GM23338 (cell line): ENCODE data around the gene KCNMA1. TPM values are rescaled to one million over a fixed set of nuclear protein-coding genes. Genes with fewer than 3 reads are reported as not detected.

Experiments used
- ATAC-seq: fragments of 200-7000 bp; cut with Tn5 transposase; 3 replicates; pipeline ENCODE4 v1.9.1; 2020
- DNase-seq: peaks from one replicate; pipeline ENCODE4 v3.0.0-alpha.2; 2015; ENCODE audit warnings: low spot score
- H2AFZ ChIP-seq: fragments of 200-600 bp; sonication (generic); 2 replicates; pipeline ENCODE4 v1.8.0; 2016; ENCODE audit warnings: antibody characterized with exemption, mild to moderate bottlenecking, moderate library complexity
- H3F3A ChIP-seq: fragments of 200-600 bp; sonication (generic); replicated peaks from 2 replicates; pipeline ENCODE4 v1.8.0; 2017; ENCODE audit warnings: antibody characterized with exemption, mixed run types, low read depth
- H3K27ac ChIP-seq: fragments of 200-600 bp; sonication (generic); 2 replicates; pipeline ENCODE4 v1.6.1; 2016; ENCODE audit warnings: low read depth
- H3K27me3 ChIP-seq: fragments of 200-600 bp; sonication (generic); 2 replicates; pipeline ENCODE4 v1.8.0; 2016; ENCODE audit warnings: mild to moderate bottlenecking, mixed run types, moderate library complexity; ENCODE audit not compliant: insufficient read depth
- H3K36me3 ChIP-seq: fragments of 200-600 bp; sonication (generic); 2 replicates; pipeline ENCODE4 v1.8.0; 2016; ENCODE audit warnings: mild to moderate bottlenecking; ENCODE audit not compliant: insufficient read depth
- H3K4me1 ChIP-seq: fragments of 200-600 bp; sonication (generic); 2 replicates; pipeline ENCODE4 v1.8.0; 2016; ENCODE audit warnings: mild to moderate bottlenecking, moderate library complexity; ENCODE audit not compliant: insufficient read depth
- H3K4me2 ChIP-seq: fragments of 200-600 bp; sonication (generic); 2 replicates; pipeline ENCODE4 v1.7.1; 2017; ENCODE audit warnings: mixed run types
- H3K4me3 ChIP-seq: fragments of 200-600 bp; sonication (generic); 2 replicates; pipeline ENCODE4 v1.6.1; 2016; ENCODE audit warnings: mixed run types
- H3K79me2 ChIP-seq: fragments of 200-600 bp; sonication (generic); replicated peaks from 2 replicates; pipeline ENCODE4 v1.8.0; 2017; ENCODE audit warnings: mild to moderate bottlenecking; ENCODE audit not compliant: insufficient read depth
- H3K9me2 ChIP-seq: fragments of 200-600 bp; sonication (generic); 2 replicates; pipeline ENCODE4 v1.8.0; 2017; ENCODE audit not compliant: insufficient read depth
- H4K20me1 ChIP-seq: fragments of 200-600 bp; sonication (generic); replicated peaks from 2 replicates; pipeline ENCODE4 v1.8.0; 2017; ENCODE audit warnings: mild to moderate bottlenecking; ENCODE audit not compliant: insufficient read depth
- H3K27ac Mint-ChIP-seq: 2 replicates; pipeline ENCODE4 v1.8.0; 2020; ENCODE audit warnings: inconsistent platforms, mild to moderate bottlenecking, moderate library complexity, mixed read lengths
- H3K27me3 Mint-ChIP-seq: 3 replicates; pipeline ENCODE4 v1.8.0; 2022; ENCODE audit warnings: low read depth, mild to moderate bottlenecking, moderate library complexity, mixed read lengths, inconsistent platforms; ENCODE audit not compliant: insufficient read depth, poor library complexity
- H3K36me3 Mint-ChIP-seq: 3 replicates; pipeline ENCODE4 v1.8.0; 2021; ENCODE audit warnings: low read depth, mild to moderate bottlenecking, inconsistent platforms, moderate library complexity, mixed read lengths
- H3K4me1 Mint-ChIP-seq: 3 replicates; pipeline ENCODE4 v1.8.0; 2020; ENCODE audit warnings: mild to moderate bottlenecking, inconsistent platforms, mixed read lengths
- H3K4me3 Mint-ChIP-seq: 3 replicates; pipeline ENCODE4 v1.8.0; 2021; ENCODE audit warnings: moderate library complexity, mild to moderate bottlenecking, inconsistent platforms, mixed read lengths
- H3K9me3 Mint-ChIP-seq: 3 replicates; pipeline ENCODE4 v1.8.0; 2020; ENCODE audit warnings: moderate library complexity, mild to moderate bottlenecking, inconsistent platforms, mixed read lengths
- CREB1 ChIP-seq: fragments of 250-450 bp; sonication (Bioruptor Pico); IDR thresholded peaks from 2 replicates; pipeline ENCODE4 v1.5.0; 2020; ENCODE audit warnings: low read depth, mild to moderate bottlenecking, moderate library complexity
- ETS1 ChIP-seq: IDR thresholded peaks from 2 replicates; pipeline ENCODE4 v1.6.1; 2016; ENCODE audit warnings: antibody characterized with exemption
- EZH2 ChIP-seq: fragments of 200-600 bp; sonication (generic); IDR thresholded peaks from one replicate; pipeline ENCODE4 v1.8.0; 2017; ENCODE audit warnings: antibody characterized with exemption, mild to moderate bottlenecking, low read depth; ENCODE audit not compliant: unreplicated experiment
- EZH2phosphoT487 ChIP-seq: fragments of 200-600 bp; sonication (generic); IDR thresholded peaks from one replicate; pipeline ENCODE4 v1.8.1; 2018; ENCODE audit warnings: antibody characterized with exemption; ENCODE audit not compliant: unreplicated experiment
- NANOG ChIP-seq: IDR thresholded peaks from 2 replicates; pipeline ENCODE4 v1.6.1; 2016; ENCODE audit warnings: antibody characterized with exemption, borderline replicate concordance
- POLR2AphosphoS5 ChIP-seq: IDR thresholded peaks from 2 replicates; pipeline ENCODE4 v1.6.1; 2016; ENCODE audit warnings: antibody characterized with exemption, low read depth
- REST ChIP-seq: IDR thresholded peaks from one replicate; pipeline ENCODE4 v1.6.1; 2018; ENCODE audit warnings: antibody characterized with exemption; ENCODE audit not compliant: unreplicated experiment
- STAT1 ChIP-seq: IDR thresholded peaks from one replicate; pipeline ENCODE4 v1.6.1; 2016; ENCODE audit warnings: antibody characterized with exemption; ENCODE audit not compliant: unreplicated experiment
- ZNF114 ChIP-seq: fragments of 250-450 bp; sonication (Bioruptor Pico); IDR thresholded peaks from 2 replicates; pipeline ENCODE4 v1.5.0; 2020; ENCODE audit warnings: mild to moderate bottlenecking, moderate library complexity
- ZNF462 ChIP-seq: fragments of 250-450 bp; sonication (Bioruptor Pico); IDR thresholded peaks from 2 replicates; pipeline ENCODE4 v1.5.0; 2020; ENCODE audit warnings: mild to moderate bottlenecking, moderate library complexity
- polyA plus RNA-seq: library from polyadenylated mRNA; unstranded; fragments of >200 nt; fragmentation: Nextera tagmentation; extraction: Ambion mirVana; gene quantifications from 2 replicates; pipeline ENCODE4 v1.2.1, GENCODE V29; 2016
- total RNA-seq: library from RNA; depleted of rRNA; stranded (reverse); fragments of >200 nt; shearing (Covaris generic); gene quantifications from 2 replicates; pipeline ENCODE4 v1.2.3, GENCODE V29; 2014

Gene KCNMA1
- total and polyA plus RNA-seq, 2 experiments from 2014 or later: 8.2 to 9.0 TPM

- no peaks in the 10 kb centered on the region for H4K20me1 ChIP-seq
- no peaks in the 10 kb centered on the region for H3F3A ChIP-seq
- no peak overlapping the region for H3K4me2 ChIP-seq
- no peak for TF ChIP-seq EZH2phosphoT487
- no peaks in the 10 kb centered on the region for H3K36me3 ChIP-seq
- no peaks in the 10 kb centered on the region for H3K9me2 ChIP-seq
- H3K4me3 ChIP-seq: no peak overlapping the region
- H3K36me3 Mint-ChIP-seq: no peaks in the 10 kb centered on the region
- peaks cover 5% of the 10 kb centered on the region for H3K27me3 Mint-ChIP-seq
- ATAC-seq (no peak), DNase-seq (no peak)
- no peak overlapping the region for H3K27ac ChIP-seq
- no peaks in the 10 kb centered on the region for H3K27me3 ChIP-seq
- H3K9me3 Mint-ChIP-seq: no peaks in the 10 kb centered on the region
- peaks cover 14% of the 10 kb centered on the region; the same call in 2 of the 3 replicates for H3K4me1 Mint-ChIP-seq
- H3K79me2 ChIP-seq: no peaks in the 10 kb centered on the region
- no peak overlapping the region for H2AFZ ChIP-seq
- no peaks in the 10 kb centered on the region for H3K4me1 ChIP-seq
- H3K4me3 Mint-ChIP-seq: no peak overlapping the region
- H3K27ac Mint-ChIP-seq: no peak overlapping the region
Measured at GRCh38 chr10:77180104-77180503, 457.5 kb downstream of the KCNMA1 start.

- no peaks in the 10 kb centered on the region for H3K9me2 ChIP-seq
- H3K4me1 ChIP-seq: no peaks in the 10 kb centered on the region
- no peak overlapping the region for H3K4me2 ChIP-seq
- Mint-ChIP-seq H3K4me1 (peaks cover 11% of the 10 kb centered on the region; the same call in 2 of the 3 replicates), H3K27ac (no peak overlapping the region; the same call in 1 of the 2 replicates), H3K9me3 (no peaks in the 10 kb centered on the region), H3K27me3 (peaks cover 5% of the 10 kb centered on the region), H3K4me3 (no peak overlapping the region), H3K36me3 (no peaks in the 10 kb centered on the region)
- ATAC-seq (peak; percentile 88), DNase-seq (peak; percentile 56)
- no peaks in the 10 kb centered on the region for H4K20me1 ChIP-seq
- H2AFZ ChIP-seq: no peak overlapping the region
- H3K4me3 ChIP-seq: no peak overlapping the region
- no peaks in the 10 kb centered on the region for H3K36me3 ChIP-seq
- H3K27ac ChIP-seq: no peak overlapping the region
- no peaks in the 10 kb centered on the region for H3F3A ChIP-seq
- H3K27me3 ChIP-seq: no peaks in the 10 kb centered on the region
- H3K79me2 ChIP-seq: no peaks in the 10 kb centered on the region
- TF ChIP-seq REST: no peak
- no peak for TF ChIP-seq EZH2
- no peak for TF ChIP-seq STAT1
- TF ChIP-seq ETS1: no peak
- TF ChIP-seq ZNF462 (CRISPR knock-in tag): no peak
- no peak for TF ChIP-seq EZH2phosphoT487
- TF ChIP-seq POLR2AphosphoS5: no peak
- TF ChIP-seq CREB1 (CRISPR knock-in tag): no peak
- no peak for TF ChIP-seq ZNF114 (CRISPR knock-in tag)
- TF ChIP-seq NANOG: no peak
Measured at GRCh38 chr10:77179015-77179695, 458.5 kb downstream of the KCNMA1 start.
